Colonic mucosa (tissue), 4 donors: ENCODE results near the gene ATF3. TPM values are rescaled to one million over a fixed set of nuclear protein-coding genes. Genes with fewer than 3 reads are reported as not detected.

ENCODE experiments used
- DNase-seq: peaks from one replicate; pipeline ENCODE4 v3.0.0-alpha.2; 2020
- H3K27ac ChIP-seq: fragments of 200-600 bp; one replicate; pipeline ENCODE4 v1.8.0; 2021
- H3K27me3 ChIP-seq: fragments of 200-600 bp; one replicate; pipeline ENCODE4 v1.8.0; 2021
- H3K36me3 ChIP-seq: fragments of 200-600 bp; one replicate; pipeline ENCODE4 v1.8.0; 2021
- H3K4me1 ChIP-seq: fragments of 200-600 bp; one replicate; pipeline ENCODE4 v1.8.0; 2021; ENCODE audit warnings: mild to moderate bottlenecking
- H3K4me3 ChIP-seq: fragments of 200-600 bp; one replicate; pipeline ENCODE4 v1.8.0; 2021
- H3K9ac ChIP-seq, 2 donors: one replicate each; pipeline ENCODE4 v1.7.0; 2013; ENCODE audit warnings: control low read depth in 2 of 2, low read depth in 2 of 2, low read length in 2 of 2
- H3K9me3 ChIP-seq: fragments of 200-600 bp; one replicate; pipeline ENCODE4 v1.8.0; 2021
- intact Hi-C: fragments of 100-400 bp; cut with DNase I; formaldehyde crosslinking; loops from one replicate; pipeline ENCODE4 v1.14.1; 2022
- total RNA-seq, 2 donors: library from RNA; stranded (reverse); fragmentation: NEBNext Ultra II Directional in 1 of 2; extraction: Animal tissue kit (Norgen Biotek cat#: 25700) in 1 of 2; gene quantifications; one replicate each; pipeline ENCODE4 v1.2.1, GENCODE V29; 2021
- TF ChIP-seq, protein P1 (sequence below): fragments of 200-600 bp; IDR thresholded peaks from one replicate; pipeline ENCODE4 v1.8.0; 2022; ENCODE audit warnings: antibody characterized with exemption, mild to moderate bottlenecking
- donor health status: healthy.
- donor health status: DM: no; HTN: no; CAD: no.
- donor health status: DM: no; HTN: no; CAD: no.

Gene ATF3
- total RNA-seq, 2 donors from 2014 or later = 17.7 to 34.0 TPM

DNA sequence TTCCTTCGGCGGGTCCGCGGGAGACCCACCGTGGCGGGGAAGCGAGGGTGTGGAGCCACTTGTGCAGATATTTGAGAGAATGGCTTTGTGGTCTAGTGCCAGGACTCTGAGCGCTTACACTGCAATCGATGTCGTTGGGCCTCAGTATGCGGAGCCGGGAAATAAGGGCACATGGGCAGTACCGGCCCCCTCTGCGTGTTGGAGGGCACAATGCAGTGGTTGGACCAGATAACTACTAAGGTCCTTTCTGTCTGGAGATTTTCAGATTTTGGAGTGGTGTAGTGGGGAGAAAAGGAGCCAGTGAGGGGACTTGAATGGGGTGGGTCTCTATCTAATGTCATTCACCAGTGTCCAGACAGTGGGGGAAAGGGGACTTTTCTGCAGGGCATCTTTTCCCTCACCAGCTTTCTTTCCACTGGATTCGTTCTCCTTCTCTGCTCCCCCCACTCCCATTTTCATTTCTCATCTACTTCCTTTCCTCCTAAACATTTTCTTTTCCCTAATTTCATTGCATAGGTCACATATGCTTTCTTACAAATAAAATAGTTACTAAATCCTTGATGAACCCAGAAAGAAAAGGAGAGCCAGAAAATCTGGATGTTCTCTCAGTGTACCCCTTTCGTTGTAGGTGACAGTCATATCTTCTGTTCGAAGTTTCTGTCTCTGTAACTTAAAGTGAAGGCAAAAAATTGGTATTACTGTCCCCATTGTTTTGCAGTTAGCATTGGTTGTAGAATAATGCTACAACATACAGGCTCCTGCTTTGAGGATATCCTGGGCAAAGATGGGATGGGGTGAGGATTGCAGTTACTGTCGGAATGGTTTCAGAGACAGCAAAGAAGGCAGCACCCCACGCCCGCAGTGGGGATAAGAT, 1.4 kb downstream of the ATF3 start:
- Histone ChIP-seq H3K9ac (peak overlapping the region; percentile 80 to 89), H3K27me3 (no peaks in the 10 kb centered on the region), H3K4me3 (peak overlapping the region; percentile 71), H3K9me3 (no peaks in the 10 kb centered on the region), H3K36me3 (no peaks in the 10 kb centered on the region), H3K27ac (peak overlapping the region; percentile 91), H3K4me1 (no peaks in the 10 kb centered on the region)
- TF ChIP-seq, protein P1, sequence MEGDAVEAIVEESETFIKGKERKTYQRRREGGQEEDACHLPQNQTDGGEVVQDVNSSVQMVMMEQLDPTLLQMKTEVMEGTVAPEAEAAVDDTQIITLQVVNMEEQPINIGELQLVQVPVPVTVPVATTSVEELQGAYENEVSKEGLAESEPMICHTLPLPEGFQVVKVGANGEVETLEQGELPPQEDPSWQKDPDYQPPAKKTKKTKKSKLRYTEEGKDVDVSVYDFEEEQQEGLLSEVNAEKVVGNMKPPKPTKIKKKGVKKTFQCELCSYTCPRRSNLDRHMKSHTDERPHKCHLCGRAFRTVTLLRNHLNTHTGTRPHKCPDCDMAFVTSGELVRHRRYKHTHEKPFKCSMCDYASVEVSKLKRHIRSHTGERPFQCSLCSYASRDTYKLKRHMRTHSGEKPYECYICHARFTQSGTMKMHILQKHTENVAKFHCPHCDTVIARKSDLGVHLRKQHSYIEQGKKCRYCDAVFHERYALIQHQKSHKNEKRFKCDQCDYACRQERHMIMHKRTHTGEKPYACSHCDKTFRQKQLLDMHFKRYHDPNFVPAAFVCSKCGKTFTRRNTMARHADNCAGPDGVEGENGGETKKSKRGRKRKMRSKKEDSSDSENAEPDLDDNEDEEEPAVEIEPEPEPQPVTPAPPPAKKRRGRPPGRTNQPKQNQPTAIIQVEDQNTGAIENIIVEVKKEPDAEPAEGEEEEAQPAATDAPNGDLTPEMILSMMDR = no peak
- peak; percentile 29 for DNase-seq
- intact Hi-C loops = loop anchor here (2.0 to 5.0 kb wide), 2 partner anchors 53 to 131 kb away; no protein-coding TSS in a partner anchor

DNA sequence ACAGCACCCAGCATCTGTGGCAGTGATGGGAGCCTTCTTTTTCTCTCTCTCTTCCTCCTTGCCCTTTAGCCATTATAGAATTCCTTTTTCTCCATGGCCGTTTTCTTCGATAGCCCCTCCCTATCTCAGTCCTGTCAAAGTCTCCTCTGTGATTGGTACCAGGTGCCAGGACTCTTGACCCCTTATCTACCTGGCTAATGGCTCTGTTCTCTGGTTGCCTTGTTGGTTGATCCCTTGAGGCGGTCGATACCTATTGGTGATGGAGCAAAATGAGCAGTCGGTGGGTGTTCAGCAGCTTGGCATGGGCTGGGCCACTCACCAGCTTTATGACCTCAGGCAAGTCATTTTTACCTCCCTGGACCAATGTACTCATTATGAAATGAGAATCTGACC, 2.0 kb downstream of the ATF3 start:
- DNase-seq = no peak
- Histone ChIP-seq H3K9me3 (no peaks in the 10 kb centered on the region), H3K36me3 (no peaks in the 10 kb centered on the region), H3K27ac (no peak overlapping the region), H3K4me3 (no peak overlapping the region), H3K4me1 (no peaks in the 10 kb centered on the region), H3K9ac (no peak overlapping the region), H3K27me3 (no peaks in the 10 kb centered on the region)
- TF ChIP-seq, protein P1 = no peak
- intact Hi-C loops = no loop called here

DNA sequence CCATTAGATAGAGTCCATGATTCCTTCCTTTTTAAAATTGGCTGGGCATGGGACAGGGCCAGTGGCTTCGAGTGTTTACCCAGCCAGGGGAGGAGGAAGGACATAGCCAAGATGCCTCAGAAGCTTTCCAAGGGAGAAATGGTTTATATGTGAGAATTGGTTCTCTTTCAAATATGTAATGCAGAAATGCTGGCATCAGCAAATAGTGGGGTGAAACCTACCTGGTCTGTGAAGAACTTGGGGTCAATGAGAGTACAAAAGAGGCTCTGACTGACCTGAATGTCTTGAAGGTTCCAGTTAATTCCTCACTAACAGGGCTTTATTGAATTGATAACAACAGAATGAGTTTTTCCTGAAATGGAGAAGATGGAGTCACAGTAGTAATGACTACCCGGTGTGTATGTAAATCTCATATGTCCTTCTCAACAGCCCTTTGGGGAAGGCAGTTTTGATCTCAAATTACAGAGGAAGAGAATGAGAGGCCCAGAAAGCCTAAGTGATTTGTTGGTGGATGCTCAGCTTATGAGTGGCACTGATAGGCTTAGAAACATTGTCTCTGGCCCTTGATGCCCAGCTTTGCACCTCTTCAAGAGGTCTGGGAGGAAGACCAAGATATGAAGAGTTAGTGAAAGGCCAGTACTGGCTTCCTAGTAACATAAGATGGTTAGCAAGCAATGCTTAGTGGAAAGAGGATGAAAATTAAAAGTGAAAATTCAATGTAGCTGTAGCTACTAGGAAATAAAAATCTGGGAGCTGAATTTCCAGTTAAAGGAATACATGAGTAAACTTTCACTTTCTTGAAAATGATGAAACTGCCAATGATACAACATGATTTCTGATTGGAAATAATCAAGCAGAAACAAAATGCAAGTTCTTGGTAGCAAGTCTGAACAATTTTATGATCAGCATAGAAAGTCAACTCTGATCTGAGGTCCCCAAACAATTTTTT, 2.7 kb downstream of the ATF3 start:
- no peak overlapping the region for H3K4me3 ChIP-seq
- no peak for DNase-seq
- no peaks in the 10 kb centered on the region for H3K4me1 ChIP-seq
- H3K36me3 ChIP-seq = no peaks in the 10 kb centered on the region
- intact Hi-C loops = no loop called here
- no peaks in the 10 kb centered on the region for H3K9me3 ChIP-seq
- no peak overlapping the region for H3K9ac ChIP-seq
- no peaks in the 10 kb centered on the region for H3K27me3 ChIP-seq
- no peak overlapping the region for H3K27ac ChIP-seq
- TF ChIP-seq, protein P1 = no peak

DNA sequence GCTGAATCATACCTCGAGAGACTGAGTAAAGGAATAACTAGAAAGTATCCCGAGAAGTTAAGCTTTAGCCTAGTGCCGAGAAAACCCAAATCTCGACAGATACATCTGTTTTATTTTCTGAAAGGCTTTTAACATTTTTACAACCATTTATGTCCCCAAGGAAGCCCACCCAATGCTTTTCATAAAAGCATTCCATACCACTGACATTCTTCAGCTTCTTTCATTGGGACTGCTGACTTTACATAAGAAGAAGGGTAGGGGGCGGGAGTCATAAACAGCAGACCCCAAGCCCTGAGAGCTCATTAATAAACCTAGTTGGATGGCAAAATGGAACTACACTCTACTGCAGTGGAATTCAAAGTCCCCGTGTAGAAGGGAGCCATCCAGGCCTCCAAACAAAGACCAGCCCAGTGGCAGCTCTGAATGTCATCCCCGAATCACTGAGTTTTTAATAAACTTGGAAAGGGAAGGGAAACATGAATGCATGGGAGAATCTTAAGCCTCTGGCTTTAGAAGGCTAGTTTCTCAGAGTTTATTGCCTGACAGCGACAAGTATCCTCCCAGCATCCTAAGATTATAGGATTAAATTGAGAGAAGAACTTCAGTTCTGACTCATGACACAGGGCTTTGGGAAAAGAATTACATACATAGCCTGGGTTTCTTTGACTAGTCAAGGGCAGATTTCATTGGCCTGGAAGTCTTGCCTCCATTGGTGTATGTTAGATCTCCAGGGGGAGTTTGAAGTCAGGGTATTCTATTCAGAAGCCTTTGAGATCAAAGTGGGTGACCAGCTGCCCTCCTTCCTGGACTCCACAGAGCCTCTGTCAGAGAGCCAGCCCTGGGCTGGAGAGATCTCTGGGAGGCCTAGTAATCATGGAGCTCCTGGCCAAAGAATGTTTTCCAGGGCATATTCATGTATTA, 3.7 kb downstream of the ATF3 start:
- no peak for DNase-seq
- H3K4me3 ChIP-seq = no peak overlapping the region
- H3K9ac ChIP-seq = no peak overlapping the region
- H3K36me3 ChIP-seq = no peaks in the 10 kb centered on the region
- TF ChIP-seq, protein P1 = no peak
- intact Hi-C loops = no loop called here
- no peaks in the 10 kb centered on the region for H3K4me1 ChIP-seq
- H3K27ac ChIP-seq = no peak overlapping the region
- no peaks in the 10 kb centered on the region for H3K9me3 ChIP-seq
- no peaks in the 10 kb centered on the region for H3K27me3 ChIP-seq
